ENCODE results near the gene DIP2A. TPM values are rescaled to one million over a fixed set of nuclear protein-coding genes. Genes with fewer than 3 reads are reported as not detected.
"Not testable (repeated sequence)": the region's sequence is repeated elsewhere in the genome, so short reads cannot be mapped to it uniquely, and the experiment has no call there.

Gene DIP2A
- total and polyA plus RNA-seq, 9 donors = 20.5 to 40.3 (median 32.0) TPM

- H3K36me3 ChIP-seq = no peaks in the 10 kb centered on the region
- no peaks in the 10 kb centered on the region for H3K27me3 ChIP-seq
- no peak for TF ChIP-seq EP300 (IDR thresholded peaks at IDR 0.05)
- peak in 1 of 3 donors; percentile 31 for TF ChIP-seq CTCF (IDR thresholded peaks at IDR 0.05)
- peak overlapping the region; percentile 88 for H3K4me3 ChIP-seq
- peaks cover 6% of the 10 kb centered on the region for H3K4me1 ChIP-seq (ENCODE audit: insufficient read depth)
- intact Hi-C loops (cut with DNase I) = no loop called here
- no peak for DNase-seq
- no peaks in the 10 kb centered on the region for H3K9me3 ChIP-seq
- H3K27ac ChIP-seq = peak overlapping the region; percentile 59 to 67
- WGBS, 3 donors = 0 to 2% (median 0%) methylated on average over 11 to 36 of the region's 36 CpGs
These were observed 299 bp downstream of the DIP2A start for GRCh38 chr21:46459024-46459355.

GRCh38 chr21:46459356-46460112 is 843 bp downstream of the DIP2A start:
- intact Hi-C loops (cut with DNase I) = no loop called here
- Histone ChIP-seq H3K4me1 (ENCODE audit: insufficient read depth) (peaks cover 4% of the 10 kb centered on the region), H3K4me3 (peak overlapping the region; percentile 88), H3K9me3 (no peaks in the 10 kb centered on the region), H3K27me3 (no peaks in the 10 kb centered on the region), H3K36me3 (no peaks in the 10 kb centered on the region), H3K27ac (peak overlapping the region in 1 of 2 donors; percentile 59)
- peak; percentile 36 to 69 (median 63) for DNase-seq
- WGBS, 3 donors = 1 to 3% (median 3%) methylated on average over 24 to 41 of the region's 41 CpGs
- TF ChIP-seq EP300 (IDR thresholded peaks at IDR 0.05) (no peak), POLR2A (IDR thresholded peaks at IDR 0.05) (no peak), CTCF (IDR thresholded peaks at IDR 0.05) (no peak)

- no peak for DNase-seq
- WGBS, 3 donors = 75 to 84% (median 76%) methylated on average over 5 of the region's 5 CpGs
- H3K27ac ChIP-seq = no peak overlapping the region
- no peaks in the 10 kb centered on the region for H3K36me3 ChIP-seq
- no peak overlapping the region for H3K4me3 ChIP-seq
- no peaks in the 10 kb centered on the region for H3K9me3 ChIP-seq
- TF ChIP-seq EP300 (IDR thresholded peaks at IDR 0.05) (no peak), CTCF (IDR thresholded peaks at IDR 0.05) (no peak), POLR2A (IDR thresholded peaks at IDR 0.05) (no peak)
- peaks cover 4% of the 10 kb centered on the region for H3K4me1 ChIP-seq (ENCODE audit: insufficient read depth)
- H3K27me3 ChIP-seq = no peaks in the 10 kb centered on the region
- intact Hi-C loops (cut with DNase I) = no loop called here
These were observed 3.2 kb downstream of the DIP2A start for GRCh38 chr21:46461909-46462308.

GRCh38 chr21:46465153-46465552 is 6.5 kb downstream of the DIP2A start:
- H3K27ac ChIP-seq; H3K27me3 ChIP-seq; DNase-seq; H3K36me3 ChIP-seq; H3K9me3 ChIP-seq; intact Hi-C loops (cut with DNase I); H3K4me1 ChIP-seq (ENCODE audit: insufficient read depth); H3K4me3 ChIP-seq: not testable (repeated sequence)
- WGBS, 3 donors = 87 to 94% (median 93%) methylated on average over 6 of the region's 6 CpGs

- no peak for DNase-seq
- intact Hi-C loops (cut with DNase I) = no loop called here
- Histone ChIP-seq H3K4me1 (ENCODE audit: insufficient read depth) (no peaks in the 10 kb centered on the region), H3K27ac (no peak overlapping the region), H3K36me3 (no peaks in the 10 kb centered on the region), H3K9me3 (no peaks in the 10 kb centered on the region), H3K27me3 (no peaks in the 10 kb centered on the region), H3K4me3 (no peak overlapping the region)
- WGBS, 3 donors = 86 to 92% (median 87%) methylated on average over 3 of the region's 3 CpGs
- TF ChIP-seq CTCF (IDR thresholded peaks at IDR 0.05) = no peak
- no peak for TF ChIP-seq EP300 (IDR thresholded peaks at IDR 0.05)
- no peak for TF ChIP-seq POLR2A (IDR thresholded peaks at IDR 0.05)
These were observed 7.0 kb downstream of the DIP2A start for GRCh38 chr21:46465651-46466050.

All from ovary (tissue), 9 donors.